K562 (cell line): ENCODE data around the gene ZNF335. TPM values are rescaled to one million over a fixed set of nuclear protein-coding genes. Genes with fewer than 3 reads are reported as not detected.
A peak's percentile ranks its signal among the peaks of the same experiment; 100 is the strongest.

Experiments used
- CTCF ChIP-seq, 3 experiments: IDR thresholded peaks in 2 of 3; conservative IDR thresholded peaks in 1 of 3; 2 replicates each; pipeline ENCODE4 v1.5.1; 2011 to 2012; ENCODE audit warnings: low read length in 3 of 3, mild to moderate bottlenecking in 3 of 3, control low read depth in 2 of 3, improper control_type of control experiment in 1 of 3, inconsistent platforms in 1 of 3, low read depth in 1 of 3, mixed read lengths in 1 of 3, moderate library complexity in 1 of 3; ENCODE audit not compliant: insufficient read depth in 2 of 3
- HDAC8 ChIP-seq: fragments of 450-650 bp; IDR thresholded peaks from 2 replicates; pipeline ENCODE4 v1.6.1; 2016; ENCODE audit warnings: mild to moderate bottlenecking, missing genetic modification characterization, moderate library complexity, missing compliant biosample characterization
- MCM5 ChIP-seq: fragments of 450-650 bp; IDR thresholded peaks from 2 replicates; pipeline ENCODE4 v1.6.1; 2016; ENCODE audit warnings: low read depth
- NFATC3 ChIP-seq: fragments of 450-650 bp; IDR thresholded peaks from 2 replicates; pipeline ENCODE4 v1.6.1; 2017; ENCODE audit warnings: mild to moderate bottlenecking
- PTRF ChIP-seq: fragments of 450-650 bp; IDR thresholded peaks from 2 replicates; pipeline ENCODE4 v1.6.1; 2016; ENCODE audit warnings: mild to moderate bottlenecking, missing genetic modification characterization, missing compliant biosample characterization
- RB1 ChIP-seq: fragments of 450-650 bp; IDR thresholded peaks from 2 replicates; pipeline ENCODE4 v1.6.1; 2017; ENCODE audit warnings: low read depth, mild to moderate bottlenecking
- SMARCA4 ChIP-seq: fragments of 450-650 bp; IDR thresholded peaks from 2 replicates; pipeline ENCODE4 v1.6.1; 2016
- SMARCA5 ChIP-seq: fragments of 450-650 bp; IDR thresholded peaks from 2 replicates; pipeline ENCODE4 v1.6.1; 2016
- SREBF2 ChIP-seq: sonication (generic); formaldehyde crosslinking; IDR thresholded peaks from 2 replicates; pipeline ENCODE4 v1.4.0; 2020; ENCODE audit warnings: mild to moderate bottlenecking, missing genetic modification reagents
- U2AF1 ChIP-seq: fragments of 200-400 bp; formaldehyde crosslinking; optimal IDR thresholded peaks from 2 replicates; pipeline ENCODE3; 2017; ENCODE audit warnings: mild to moderate bottlenecking, low read depth, low read length, moderate library complexity
- ZBTB11 ChIP-seq, 3 experiments: fragments of 200-800 bp in 1 of 3; fragments of 250-450 bp in 1 of 3; fragments of 450-650 bp in 1 of 3; sonication (Bioruptor Pico) in 1 of 3; sonication (Bioruptor generic) in 1 of 3; formaldehyde crosslinking in 1 of 3; IDR thresholded peaks; 2 replicates each; pipeline versions ENCODE4 v1.6.1 to v1.8.0; 2016 to 2022; ENCODE audit warnings: mild to moderate bottlenecking in 2 of 3, missing genetic modification characterization in 2 of 3, missing compliant biosample characterization in 1 of 3, moderate library complexity in 1 of 3
- ZBTB7A ChIP-seq: IDR thresholded peaks from 2 replicates; pipeline ENCODE4 v1.6.1; 2011; ENCODE audit warnings: low read depth, mild to moderate bottlenecking, low read length, moderate library complexity, borderline replicate concordance; ENCODE audit not compliant: control insufficient read depth
- ZNF239 ChIP-seq: fragments of 250-450 bp; sonication (Bioruptor Pico); IDR thresholded peaks from 2 replicates; pipeline ENCODE4 v1.4.0; 2020; ENCODE audit warnings: mild to moderate bottlenecking
- ZNF717 ChIP-seq: fragments of 250-450 bp; sonication (Bioruptor Pico); IDR thresholded peaks from 2 replicates; pipeline ENCODE4 v1.5.0; 2021
- polyA plus RNA-seq, 8 experiments: library from polyadenylated mRNA; depleted of rRNA in 4 of 8; stranded (reverse) in 5 of 8; unstranded in 3 of 8; fragments of >200 nt; fragmentation: Nextera tagmentation in 2 of 8; fragmentation: Illumina TruSeq in 1 of 8; extraction: Ambion mirVana in 2 of 8; extraction: Trizol in 1 of 8; gene quantifications; 2 replicates each; pipeline versions ENCODE4 v1.2.1 to v1.2.3, GENCODE V29; 2011 to 2014; ENCODE audit warnings: inconsistent platforms in 1 of 8, missing spikeins in 1 of 8
- total RNA-seq, 7 experiments: library from RNA; depleted of rRNA in 6 of 7; stranded (reverse); fragments of >200 nt in 6 of 7; fragmentation: Illumina TruSeq in 2 of 7; extraction: Trizol in 2 of 7; gene quantifications; 2 replicates each; pipeline versions ENCODE4 v1.2.1 to v1.2.3, GENCODE V29; 2011 to 2021; ENCODE audit warnings: low replicate concordance in 1 of 7
- TF ChIP-seq, protein P1 (sequence below): sonication (generic); formaldehyde crosslinking; IDR thresholded peaks from 2 replicates; pipeline ENCODE4 v1.8.0; 2022; ENCODE audit warnings: missing genetic modification reagents, mild to moderate bottlenecking, moderate library complexity, borderline replicate concordance
- TF ChIP-seq, protein P2 (sequence below): fragments of 450-650 bp; IDR thresholded peaks from 2 replicates; pipeline ENCODE4 v1.6.1; 2014; ENCODE audit warnings: low read depth, mild to moderate bottlenecking, moderate library complexity, borderline replicate concordance
- TF ChIP-seq, protein P3 (sequence below): sonication (generic); formaldehyde crosslinking; IDR thresholded peaks from 2 replicates; pipeline ENCODE4 v1.9.0; 2022; ENCODE audit warnings: mild to moderate bottlenecking, missing genetic modification reagents

Gene ZNF335
- total and polyA plus RNA-seq, 9 of the 15 experiments (the other 6 are each of a cell fraction or from before 2014, with no cell fraction given), result 0.39 to 16.0 (median 7.6) TPM

- TF ChIP-seq ZBTB7A (peak; percentile 77), CTCF (IDR thresholded peaks at IDR 0.05 in 2 of 3, conservative IDR thresholded peaks at IDR 0.05 in 1 of 3; ENCODE audit: insufficient read depth in 2 of 3, low read depth in 1 of 3, low read length in 3 of 3) (peak; percentile 73 to 92 (median 90)), NFATC3 (no peak), ZNF717 (CRISPR knock-in tag) (no peak), SREBF2 (CRISPR knock-in tag) (no peak), SMARCA4 (peak; percentile 50), ZNF239 (CRISPR knock-in tag) (no peak), MCM5 (no peak), U2AF1 (peak; percentile 66), PTRF (no peak), HDAC8 (peak; percentile 67; the same call in 1 of the 2 replicates), ZBTB11 (CRISPR knock-in tag; IDR thresholded peaks at IDR 0.05) (peak in 1 of 3 experiments; percentile 26; a peak in 1 of 6 replicates), RB1 (peak; percentile 71), SMARCA5 (0 out of 2 replicates have a peak, but pooled peaks have one; percentile 50)
- TF ChIP-seq, protein P1, sequence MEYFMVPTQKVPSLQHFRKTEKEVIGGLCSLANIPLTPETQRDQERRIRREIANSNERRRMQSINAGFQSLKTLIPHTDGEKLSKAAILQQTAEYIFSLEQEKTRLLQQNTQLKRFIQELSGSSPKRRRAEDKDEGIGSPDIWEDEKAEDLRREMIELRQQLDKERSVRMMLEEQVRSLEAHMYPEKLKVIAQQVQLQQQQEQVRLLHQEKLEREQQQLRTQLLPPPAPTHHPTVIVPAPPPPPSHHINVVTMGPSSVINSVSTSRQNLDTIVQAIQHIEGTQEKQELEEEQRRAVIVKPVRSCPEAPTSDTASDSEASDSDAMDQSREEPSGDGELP (CRISPR knock-in tag), result peak; percentile 51; the same call in 1 of the 2 replicates
- TF ChIP-seq, protein P2, sequence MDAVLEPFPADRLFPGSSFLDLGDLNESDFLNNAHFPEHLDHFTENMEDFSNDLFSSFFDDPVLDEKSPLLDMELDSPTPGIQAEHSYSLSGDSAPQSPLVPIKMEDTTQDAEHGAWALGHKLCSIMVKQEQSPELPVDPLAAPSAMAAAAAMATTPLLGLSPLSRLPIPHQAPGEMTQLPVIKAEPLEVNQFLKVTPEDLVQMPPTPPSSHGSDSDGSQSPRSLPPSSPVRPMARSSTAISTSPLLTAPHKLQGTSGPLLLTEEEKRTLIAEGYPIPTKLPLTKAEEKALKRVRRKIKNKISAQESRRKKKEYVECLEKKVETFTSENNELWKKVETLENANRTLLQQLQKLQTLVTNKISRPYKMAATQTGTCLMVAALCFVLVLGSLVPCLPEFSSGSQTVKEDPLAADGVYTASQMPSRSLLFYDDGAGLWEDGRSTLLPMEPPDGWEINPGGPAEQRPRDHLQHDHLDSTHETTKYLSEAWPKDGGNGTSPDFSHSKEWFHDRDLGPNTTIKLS, result peak; percentile 52; the same call in 1 of the 2 replicates
- TF ChIP-seq, protein P3, sequence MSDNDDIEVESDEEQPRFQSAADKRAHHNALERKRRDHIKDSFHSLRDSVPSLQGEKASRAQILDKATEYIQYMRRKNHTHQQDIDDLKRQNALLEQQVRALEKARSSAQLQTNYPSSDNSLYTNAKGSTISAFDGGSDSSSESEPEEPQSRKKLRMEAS (CRISPR knock-in tag), result peak; percentile 31; the same call in 1 of the 2 replicates
Measured at GRCh38 chr20:46013829-46014516, 42.0 kb upstream of the ZNF335 start (continued).
